Upper lobe of left lung (tissue), 4 donors: ENCODE measurements around the gene SPATS2.

ENCODE experiments used
- CTCF ChIP-seq, 6 experiments: fragments of 450-650 bp in 4 of 6; fragments of 200-600 bp in 2 of 6; sonication (generic) in 2 of 6; IDR thresholded peaks; one replicate each; pipeline ENCODE4 v1.5.1; 2016 to 2019; ENCODE audit warnings: antibody characterized with exemption in 6 of 6
- EP300 ChIP-seq, 4 donors: sonication (generic); formaldehyde crosslinking; IDR thresholded peaks; one replicate each; pipeline ENCODE4 v1.5.1; 2017; ENCODE audit warnings: antibody characterized with exemption in 4 of 4, control low read depth in 2 of 4
- POLR2A ChIP-seq, 4 donors: fragments of 450-650 bp; IDR thresholded peaks; one replicate each; pipeline ENCODE4 v1.5.1; 2016 to 2017; ENCODE audit warnings: antibody characterized with exemption in 4 of 4, mild to moderate bottlenecking in 2 of 4
- POLR2AphosphoS5 ChIP-seq, 2 donors: sonication (generic); formaldehyde crosslinking; IDR thresholded peaks; one replicate each; pipeline ENCODE4 v1.5.1; 2017; ENCODE audit warnings: antibody characterized with exemption in 2 of 2

GRCh38 chr12:49482095-49483051 lies 115.1 kb downstream of the SPATS2 start:
- no peak for TF ChIP-seq CTCF (IDR thresholded peaks at IDR 0.05)
- no peak for TF ChIP-seq EP300 (IDR thresholded peaks at IDR 0.05)
- TF ChIP-seq POLR2A (IDR thresholded peaks at IDR 0.05) = no peak
- no peak for TF ChIP-seq POLR2AphosphoS5 (IDR thresholded peaks at IDR 0.05)
